ENCODE data around the gene FAM193A. TPM values are rescaled to one million over a fixed set of nuclear protein-coding genes. Genes with fewer than 3 reads are reported as not detected.

The FAM193A gene
- total and polyA plus RNA-seq, 2 experiments from 2014 or later = 12.0 to 22.9 TPM

- Histone ChIP-seq H3K27ac (ENCODE audit: low read depth) (no peak overlapping the region), H3K9me2 (ENCODE audit: insufficient read depth) (no peaks in the 10 kb centered on the region), H3K27me3 (ENCODE audit: insufficient read depth) (no peaks in the 10 kb centered on the region), H4K20me1 (replicated peaks; ENCODE audit: insufficient read depth) (peaks cover 4% of the 10 kb centered on the region; the same call in 1 of the 2 replicates), H3K36me3 (ENCODE audit: insufficient read depth) (peaks cover 19% of the 10 kb centered on the region), H3K4me2 (no peak overlapping the region), H3K79me2 (replicated peaks; ENCODE audit: insufficient read depth) (peaks cover 12% of the 10 kb centered on the region; the same call in 1 of the 2 replicates), H3F3A (replicated peaks; ENCODE audit: low read depth) (0 out of 2 replicates have a peak, but pooled peaks cover 3% of the 10 kb centered on the region), H3K4me3 (no peak overlapping the region), H2AFZ (no peak overlapping the region), H3K4me1 (ENCODE audit: insufficient read depth) (no peaks in the 10 kb centered on the region)
- ATAC-seq = no peak
- no peak for DNase-seq (ENCODE audit: low spot score)
- no peak overlapping the region for H3K27ac Mint-ChIP-seq
- no peak overlapping the region for H3K4me3 Mint-ChIP-seq
- no peaks in the 10 kb centered on the region for H3K9me3 Mint-ChIP-seq
- peaks cover 39% of the 10 kb centered on the region for H3K36me3 Mint-ChIP-seq (ENCODE audit: low read depth)
- TF ChIP-seq ETS1 (IDR thresholded peaks at IDR 0.05) (no peak), ZNF114 (CRISPR knock-in tag; IDR thresholded peaks at IDR 0.05) (no peak), NANOG (IDR thresholded peaks at IDR 0.05; ENCODE audit: borderline replicate concordance) (no peak), EZH2 (IDR thresholded peaks at IDR 0.05; ENCODE audit: low read depth, unreplicated experiment) (no peak), EZH2phosphoT487 (IDR thresholded peaks at IDR 0.05; ENCODE audit: unreplicated experiment) (no peak), STAT1 (IDR thresholded peaks at IDR 0.05; ENCODE audit: unreplicated experiment) (no peak), ZNF462 (CRISPR knock-in tag; IDR thresholded peaks at IDR 0.05) (no peak)
- peaks cover 2% of the 10 kb centered on the region for H3K27me3 Mint-ChIP-seq (ENCODE audit: insufficient read depth, low read depth, poor library complexity)
- H3K4me1 Mint-ChIP-seq = no peaks in the 10 kb centered on the region; the same call in 1 of the 3 replicates
These were observed 131.0 kb downstream of the FAM193A start for GRCh38 chr4:2667428-2667827.
